ENCODE measurements around the gene C2CD4D.

Gene C2CD4D

DNA sequence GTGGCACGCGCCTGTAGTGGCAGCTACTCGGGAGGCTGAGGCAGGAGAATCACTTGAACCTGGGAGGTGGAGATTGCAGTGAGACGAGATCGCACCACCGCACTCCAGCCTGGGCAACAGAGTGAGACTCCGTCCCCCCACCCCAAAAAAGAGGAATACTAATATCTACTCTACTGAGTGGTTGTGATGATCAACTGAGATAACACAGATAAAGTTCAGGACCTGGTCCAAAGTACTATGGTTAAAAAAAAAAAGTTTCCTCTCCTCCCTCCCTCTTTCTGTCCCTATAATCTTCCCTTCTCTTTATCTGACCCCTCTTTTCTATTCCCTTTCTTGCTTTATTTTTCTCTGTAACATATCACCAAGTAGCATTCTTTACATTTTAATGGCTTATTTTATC, 4.0 kb downstream of the C2CD4D start:
- Histone ChIP-seq H3K4me2 (ENCODE audit: insufficient read depth, low read length) (no peak overlapping the region), H3K9me3 (ENCODE audit: insufficient read depth, low read length, severe bottlenecking) (no peaks in the 10 kb centered on the region), H4K20me1 (ENCODE audit: insufficient read depth, low read length) (no peaks in the 10 kb centered on the region), H3K4me3 (ENCODE audit: low read depth in 1 of 2, low read length in 2 of 2) (no peak overlapping the region), H2AFZ (ENCODE audit: low read depth, low read length) (no peak overlapping the region), H3K36me3 (ENCODE audit: insufficient read depth, low read length) (no peaks in the 10 kb centered on the region), H3K27ac (ENCODE audit: low read length) (no peak overlapping the region; the same call in 1 of the 2 replicates), H3K79me2 (ENCODE audit: insufficient read depth, low read length) (no peaks in the 10 kb centered on the region), H3K27me3 (ENCODE audit: insufficient read depth, low read length, poor library complexity) (no peaks in the 10 kb centered on the region), H3K9ac (ENCODE audit: low read depth, low read length) (no peak overlapping the region), H3K4me1 (ENCODE audit: insufficient read depth, low read length) (peaks cover 43% of the 10 kb centered on the region)
- TF ChIP-seq, protein P1, sequence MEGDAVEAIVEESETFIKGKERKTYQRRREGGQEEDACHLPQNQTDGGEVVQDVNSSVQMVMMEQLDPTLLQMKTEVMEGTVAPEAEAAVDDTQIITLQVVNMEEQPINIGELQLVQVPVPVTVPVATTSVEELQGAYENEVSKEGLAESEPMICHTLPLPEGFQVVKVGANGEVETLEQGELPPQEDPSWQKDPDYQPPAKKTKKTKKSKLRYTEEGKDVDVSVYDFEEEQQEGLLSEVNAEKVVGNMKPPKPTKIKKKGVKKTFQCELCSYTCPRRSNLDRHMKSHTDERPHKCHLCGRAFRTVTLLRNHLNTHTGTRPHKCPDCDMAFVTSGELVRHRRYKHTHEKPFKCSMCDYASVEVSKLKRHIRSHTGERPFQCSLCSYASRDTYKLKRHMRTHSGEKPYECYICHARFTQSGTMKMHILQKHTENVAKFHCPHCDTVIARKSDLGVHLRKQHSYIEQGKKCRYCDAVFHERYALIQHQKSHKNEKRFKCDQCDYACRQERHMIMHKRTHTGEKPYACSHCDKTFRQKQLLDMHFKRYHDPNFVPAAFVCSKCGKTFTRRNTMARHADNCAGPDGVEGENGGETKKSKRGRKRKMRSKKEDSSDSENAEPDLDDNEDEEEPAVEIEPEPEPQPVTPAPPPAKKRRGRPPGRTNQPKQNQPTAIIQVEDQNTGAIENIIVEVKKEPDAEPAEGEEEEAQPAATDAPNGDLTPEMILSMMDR (IDR thresholded peaks at IDR 0.05; ENCODE audit: borderline replicate concordance, extremely low read depth, low read length, poor library complexity, severe bottlenecking), result no peak
- TF ChIP-seq EZH2 (IDR thresholded peaks at IDR 0.05; ENCODE audit: borderline replicate concordance, low read depth, low read length, severe bottlenecking), result no peak
- ATAC-seq (ENCODE audit: insufficient read depth, low read depth) (no peak), DNase-seq (no peak)

- H4K20me1 ChIP-seq (ENCODE audit: insufficient read depth, low read length), result no peaks in the 10 kb centered on the region
- no peaks in the 10 kb centered on the region for H3K9me3 ChIP-seq (ENCODE audit: insufficient read depth, low read length, severe bottlenecking)
- H3K4me1 ChIP-seq (ENCODE audit: insufficient read depth, low read length), result peaks cover 56% of the 10 kb centered on the region
- H3K79me2 ChIP-seq (ENCODE audit: insufficient read depth, low read length), result no peaks in the 10 kb centered on the region
- no peak for DNase-seq
- no peak for ATAC-seq (ENCODE audit: insufficient read depth, low read depth)
- TF ChIP-seq EZH2 (IDR thresholded peaks at IDR 0.05; ENCODE audit: borderline replicate concordance, low read depth, low read length, severe bottlenecking), result no peak
- TF ChIP-seq, protein P1 (IDR thresholded peaks at IDR 0.05; ENCODE audit: borderline replicate concordance, extremely low read depth, low read length, poor library complexity, severe bottlenecking), result no peak
- no peaks in the 10 kb centered on the region for H3K27me3 ChIP-seq (ENCODE audit: insufficient read depth, low read length, poor library complexity)
- no peak overlapping the region for H3K4me2 ChIP-seq (ENCODE audit: insufficient read depth, low read length)
- no peak overlapping the region for H2AFZ ChIP-seq (ENCODE audit: low read depth, low read length)
- H3K9ac ChIP-seq (ENCODE audit: low read depth, low read length), result no peak overlapping the region
- H3K36me3 ChIP-seq (ENCODE audit: insufficient read depth, low read length), result no peaks in the 10 kb centered on the region
- H3K4me3 ChIP-seq (ENCODE audit: low read depth in 1 of 2, low read length in 2 of 2), result no peak overlapping the region
- peak overlapping the region; percentile 41; the same call in 1 of the 2 replicates for H3K27ac ChIP-seq (ENCODE audit: low read length)
These were observed 5.4 kb downstream of the C2CD4D start for GRCh38 chr1:151834239-151834638.

- Histone ChIP-seq H2AFZ (ENCODE audit: low read depth, low read length) (no peak overlapping the region), H3K9me3 (ENCODE audit: insufficient read depth, low read length, severe bottlenecking) (no peaks in the 10 kb centered on the region), H3K9ac (ENCODE audit: low read depth, low read length) (no peak overlapping the region), H4K20me1 (ENCODE audit: insufficient read depth, low read length) (no peaks in the 10 kb centered on the region), H3K4me3 (ENCODE audit: low read depth in 1 of 2, low read length in 2 of 2) (no peak overlapping the region), H3K27ac (ENCODE audit: low read length) (peak overlapping the region; percentile 26; the same call in 1 of the 2 replicates), H3K36me3 (ENCODE audit: insufficient read depth, low read length) (no peaks in the 10 kb centered on the region), H3K4me2 (ENCODE audit: insufficient read depth, low read length) (no peak overlapping the region), H3K27me3 (ENCODE audit: insufficient read depth, low read length, poor library complexity) (no peaks in the 10 kb centered on the region), H3K4me1 (ENCODE audit: insufficient read depth, low read length) (peaks cover 65% of the 10 kb centered on the region), H3K79me2 (ENCODE audit: insufficient read depth, low read length) (no peaks in the 10 kb centered on the region)
- TF ChIP-seq EZH2 (IDR thresholded peaks at IDR 0.05; ENCODE audit: borderline replicate concordance, low read depth, low read length, severe bottlenecking), result no peak
- TF ChIP-seq, protein P1 (IDR thresholded peaks at IDR 0.05; ENCODE audit: borderline replicate concordance, extremely low read depth, low read length, poor library complexity, severe bottlenecking), result no peak
- DNase-seq (no peak), ATAC-seq (ENCODE audit: insufficient read depth, low read depth) (no peak)
These were observed 6.3 kb downstream of the C2CD4D start for GRCh38 chr1:151833172-151833900.

Measured in DND-41 (cell line).